Fibroblast of gingiva (primary cell): ENCODE results near the gene DTX3L.

ENCODE experiments used
- DNase-seq: peaks from one replicate; pipeline ENCODE4 v3.0.0-alpha.2; 2011; ENCODE audit warnings: low read depth

DTX3L gene

GRCh38 chr3:122564155-122564912 lies at the start of gene DTX3L, which contains the start of gene PARP9:
DTX3L (plus strand) TSS chr3:122564338; CDS start chr3:122564427, 89 bp downstream.
PARP9 (minus strand) TSS chr3:122564300; CDS start chr3:122559620, 4,680 bp downstream.
- DNase-seq = peak; percentile 75

GRCh38 chr3:122515020-122515468 lies 49.1 kb upstream of the DTX3L start:
- DNase-seq = no peak

- DNase-seq = no peak
Measured at GRCh38 chr3:122515870-122516269, 48.3 kb upstream of the DTX3L start.

- DNase-seq = no peak
Measured at GRCh38 chr3:122516846-122517360, 47.2 kb upstream of the DTX3L start.

- DNase-seq = peak; percentile 48
Measured at GRCh38 chr3:122519693-122520092, 44.4 kb upstream of the DTX3L start.

- peak; percentile 87 for DNase-seq
Measured at GRCh38 chr3:122520861-122521260, 43.3 kb upstream of the DTX3L start.

- DNase-seq = no peak
Measured at GRCh38 chr3:122523317-122523716, 40.8 kb upstream of the DTX3L start.

GRCh38 chr3:122530164-122530563 lies 34.0 kb upstream of the DTX3L start:
- no peak for DNase-seq

GRCh38 chr3:122533480-122533879 lies 30.7 kb upstream of the DTX3L start:
- DNase-seq = no peak

- peak; percentile 59 for DNase-seq
Measured at GRCh38 chr3:122533931-122534334, 30.2 kb upstream of the DTX3L start.

- DNase-seq = no peak
Measured at GRCh38 chr3:122535964-122536631, 28.0 kb upstream of the DTX3L start.

- DNase-seq = no peak
Measured at GRCh38 chr3:122536632-122537001, 27.5 kb upstream of the DTX3L start.

- no peak for DNase-seq
Measured at GRCh38 chr3:122538956-122539490, 25.1 kb upstream of the DTX3L start.

GRCh38 chr3:122546151-122546550 lies 18.0 kb upstream of the DTX3L start:
- DNase-seq = no peak

GRCh38 chr3:122548076-122548475 lies 16.1 kb upstream of the DTX3L start:
- DNase-seq = no peak

- no peak for DNase-seq
Measured at GRCh38 chr3:122548619-122549018, 15.5 kb upstream of the DTX3L start.

GRCh38 chr3:122553171-122553570 lies 11.0 kb upstream of the DTX3L start:
- DNase-seq = no peak

- DNase-seq = peak; percentile 21
Measured at GRCh38 chr3:122555275-122556071, 8.7 kb upstream of the DTX3L start.

- no peak for DNase-seq
Measured at GRCh38 chr3:122557356-122557755, 6.8 kb upstream of the DTX3L start.

- no peak for DNase-seq
Measured at GRCh38 chr3:122558605-122559004, 5.5 kb upstream of the DTX3L start.

- DNase-seq = no peak
Measured at GRCh38 chr3:122559906-122560305, 4.2 kb upstream of the DTX3L start.

GRCh38 chr3:122560680-122561079 lies 3.5 kb upstream of the DTX3L start:
- peak; percentile 43 for DNase-seq
